ENCODE measurements around the gene MFRP. TPM values are rescaled to one million over a fixed set of nuclear protein-coding genes. Genes with fewer than 3 reads are reported as not detected.

The MFRP gene
- total and polyA plus RNA-seq, 9 of the 15 experiments (the other 6 are each of a cell fraction or from before 2014, with no cell fraction given): not detected

GRCh38 chr11:119341222-119342022, 5.1 kb downstream of the MFRP start:
- Histone ChIP-seq H3K36me3 (ENCODE audit: control insufficient read depth, insufficient read depth, low read length) (peaks cover 9% of the 10 kb centered on the region; the same call in 1 of the 3 replicates), H3K4me2 (ENCODE audit: insufficient read depth, low read length) (no peak overlapping the region), H3K4me3 (no peak overlapping the region), H3K79me2 (ENCODE audit: control insufficient read depth, insufficient read depth, low read length) (peaks cover 10% of the 10 kb centered on the region; the same call in 2 of the 3 replicates), H3K9me1 (ENCODE audit: control insufficient read depth, insufficient read depth, low read length) (no peaks in the 10 kb centered on the region), H4K20me1 (replicated peaks; ENCODE audit: control insufficient read depth, insufficient read depth, low read length) (no peaks in the 10 kb centered on the region; the same call in 1 of the 2 replicates), H3K9me3 (replicated peaks; ENCODE audit: control insufficient read depth, insufficient read depth, low read depth, low read length) (no peaks in the 10 kb centered on the region), H3K27ac (ENCODE audit: extremely low read depth, low read depth, low read length) (no peak overlapping the region), H3K4me1 (replicated peaks in 1 of 2; ENCODE audit: control insufficient read depth in 2 of 2, insufficient read depth in 2 of 2, low read length in 2 of 2) (peaks cover 23 to 58% of the 10 kb centered on the region in 2 experiments; a peak in 4 of 5 replicates), H2AFZ (ENCODE audit: low read depth, low read length) (no peak overlapping the region), H3K27me3 (ENCODE audit: control insufficient read depth in 2 of 2, insufficient read depth in 2 of 2, low read length in 2 of 2) (peaks cover 0 to 19% of the 10 kb centered on the region in 2 experiments; a peak in 3 of 5 replicates), H3K9ac (ENCODE audit: insufficient read depth in 1 of 2, low read depth in 2 of 2, low read length in 2 of 2) (peak overlapping the region in 1 of 2 experiments; percentile 43; a peak in 1 of 4 replicates)
- BruUV-seq (replicated peaks): no TSS peak
- no peak for TF ChIP-seq ZNF212 (CRISPR knock-in tag; IDR thresholded peaks at IDR 0.05)
- no peak for TF ChIP-seq PTBP1 (IDR thresholded peaks at IDR 0.05; ENCODE audit: low read depth, low read length)
- TF ChIP-seq JUN (IDR thresholded peaks at IDR 0.05; ENCODE audit: borderline replicate concordance, low read depth, low read length): no peak
- TF ChIP-seq JUN (CRISPR knock-in tag; IDR thresholded peaks at IDR 0.05; ENCODE audit: borderline replicate concordance): no peak
- TF ChIP-seq SP1 (CRISPR knock-in tag; IDR thresholded peaks at IDR 0.05): 0 out of 2 replicates have a peak, but pooled peaks have one; percentile 30
- TF ChIP-seq NR1H2 (CRISPR knock-in tag; IDR thresholded peaks at IDR 0.05): 0 out of 2 replicates have a peak, but pooled peaks have one; percentile 55
- 33% methylated on average over 12 of the region's 16 CpGs for WGBS (ENCODE audit: insufficient coverage, low coverage, missing lambda C conversion rate)
- CTCF ChIA-PET (ENCODE audit: low intra/inter-chr PET ratio): no interaction called here
- intact Hi-C loops (cut with micrococcal nuclease): no loop called here
- POLR2A ChIA-PET: interaction anchor here (0.7 kb wide), 1 partner anchor 1072 kb away, joined by 3 read pairs; no protein-coding TSS in a partner anchor
- no peak for ATAC-seq
- in situ Hi-C loops (cut with MboI): no loop called here
- no peak for FAIRE-seq
- no peak for DNase-seq (ENCODE audit: extremely low read depth in 1 of 4, low spot score in 3 of 4)

Data from K562 (cell line).